Measurements from ENCODE around the gene GMPS. TPM values are rescaled to one million over a fixed set of nuclear protein-coding genes. Genes with fewer than 3 reads are reported as not detected.

The GMPS gene
- total and polyA plus RNA-seq, 9 of the 15 experiments (the other 6 are each of a cell fraction or from before 2014, with no cell fraction given): 73.7 to 282 (median 156) TPM

DNA sequence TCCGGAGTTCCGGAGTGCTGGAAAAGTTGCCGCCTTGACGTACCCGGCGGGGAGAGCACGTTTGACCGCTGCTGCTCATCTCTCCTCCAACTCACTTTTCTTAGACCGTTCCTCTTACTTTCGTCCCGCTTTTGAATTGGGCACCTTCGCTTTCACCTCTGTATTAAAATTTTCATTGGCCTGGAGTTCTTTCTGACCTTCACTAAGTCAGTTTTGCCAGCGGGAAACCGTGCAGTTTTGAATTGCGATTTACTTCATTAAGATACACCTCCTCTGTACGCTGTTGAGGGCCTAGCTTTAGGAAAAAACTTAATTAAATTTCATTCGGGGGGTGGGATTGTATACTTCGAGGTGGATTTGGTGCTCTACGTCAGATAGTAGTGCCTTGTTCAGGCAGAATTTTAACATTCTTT is 1.3 kb downstream of the GMPS start:
- no peaks in the 10 kb centered on the region for H3K9me1 ChIP-seq (ENCODE audit: control insufficient read depth, insufficient read depth, low read length)
- H3K36me3 ChIP-seq (ENCODE audit: control insufficient read depth, insufficient read depth, low read length): peaks cover 9% of the 10 kb centered on the region; the same call in 2 of the 3 replicates
- H3K27ac ChIP-seq (ENCODE audit: extremely low read depth, low read depth, low read length): peak overlapping the region; percentile 99
- peaks cover 22 to 28% of the 10 kb centered on the region in 2 experiments; a peak in 4 of 5 replicates for H3K4me1 ChIP-seq (replicated peaks in 1 of 2; ENCODE audit: control insufficient read depth in 2 of 2, insufficient read depth in 2 of 2, low read length in 2 of 2)
- peaks cover 6% of the 10 kb centered on the region; the same call in 1 of the 2 replicates for H4K20me1 ChIP-seq (replicated peaks; ENCODE audit: control insufficient read depth, insufficient read depth, low read length)
- ChIA-PET CTCF (ENCODE audit: low intra/inter-chr PET ratio) (no interaction called here), POLR2A (interaction anchor here (0.6 to 5.8 kb wide), 10 partner anchors 12 to 128 kb away, joined by 3 to 64 read pairs (median 3); partner anchors contain the start of genes C3orf33 and SLC33A1)
- no peaks in the 10 kb centered on the region for H3K9me3 ChIP-seq (replicated peaks; ENCODE audit: control insufficient read depth, insufficient read depth, low read depth, low read length)
- H3K27me3 ChIP-seq (ENCODE audit: control insufficient read depth in 2 of 2, insufficient read depth in 2 of 2, low read length in 2 of 2): no peaks in the 10 kb centered on the region
- ATAC-seq (peak; percentile 1), FAIRE-seq (peak; percentile 23), DNase-seq (ENCODE audit: extremely low read depth in 1 of 4, low spot score in 3 of 4) (no peak)
- intact Hi-C loops (cut with micrococcal nuclease) (loop anchor here (2.0 to 5.0 kb wide), 4 partner anchors 17 to 111 kb away; partner anchors contain the start of gene SLC33A1), in situ Hi-C loops (cut with MboI) (loop anchor here (25.0 kb wide), 2 partner anchors 509 to 1559 kb away; partner anchors contain the start of gene DHX36)
- H3K4me2 ChIP-seq (ENCODE audit: insufficient read depth, low read length): peak overlapping the region; percentile 84
- H3K9ac ChIP-seq (ENCODE audit: insufficient read depth in 1 of 2, low read depth in 2 of 2, low read length in 2 of 2): peak overlapping the region; percentile 95 to 100
- H2AFZ ChIP-seq (ENCODE audit: low read depth, low read length): no peak overlapping the region
- peak overlapping the region; percentile 99 for H3K4me3 ChIP-seq
- H3K79me2 ChIP-seq (ENCODE audit: control insufficient read depth, insufficient read depth, low read length): peaks cover 66% of the 10 kb centered on the region
- no TSS peak for BruUV-seq (replicated peaks)
- 0% methylated on average over 19 of the region's 19 CpGs for WGBS (ENCODE audit: insufficient coverage, low coverage, missing lambda C conversion rate)
- TF ChIP-seq, protein P1, sequence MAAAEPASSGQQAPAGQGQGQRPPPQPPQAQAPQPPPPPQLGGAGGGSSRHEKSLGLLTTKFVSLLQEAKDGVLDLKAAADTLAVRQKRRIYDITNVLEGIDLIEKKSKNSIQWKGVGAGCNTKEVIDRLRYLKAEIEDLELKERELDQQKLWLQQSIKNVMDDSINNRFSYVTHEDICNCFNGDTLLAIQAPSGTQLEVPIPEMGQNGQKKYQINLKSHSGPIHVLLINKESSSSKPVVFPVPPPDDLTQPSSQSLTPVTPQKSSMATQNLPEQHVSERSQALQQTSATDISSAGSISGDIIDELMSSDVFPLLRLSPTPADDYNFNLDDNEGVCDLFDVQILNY (CRISPR knock-in tag; IDR thresholded peaks at IDR 0.05): no peak
- TF ChIP-seq ZNF589 (CRISPR knock-in tag; IDR thresholded peaks at IDR 0.05; ENCODE audit: low read depth) (peak; percentile 27; the same call in 1 of the 2 replicates), NFE2 (IDR thresholded peaks at IDR 0.05; ENCODE audit: low read depth) (no peak), POLR2AphosphoS5 (IDR thresholded peaks at IDR 0.05; ENCODE audit: control insufficient read depth, insufficient read depth, low read depth, low read length) (no peak), ARID2 (IDR thresholded peaks at IDR 0.05) (0 out of 2 replicates have a peak, but pooled peaks have one; percentile 22), NR2C2 (CRISPR knock-in tag; IDR thresholded peaks at IDR 0.05) (0 out of 2 replicates have a peak, but pooled peaks have one; percentile 2), NR2C2 (tag; IDR thresholded peaks at IDR 0.05) (no peak), ZNF780A (CRISPR knock-in tag; IDR thresholded peaks at IDR 0.05) (no peak), SIX5 (IDR thresholded peaks at IDR 0.05; ENCODE audit: borderline replicate concordance in 1 of 2, insufficient read depth in 1 of 2, low read depth in 1 of 2, low read length in 2 of 2) (no peak), PHF20 (IDR thresholded peaks at IDR 0.05; ENCODE audit: partially characterized antibody) (no peak), SREBF2 (CRISPR knock-in tag; IDR thresholded peaks at IDR 0.05) (no peak), CTBP1 (IDR thresholded peaks at IDR 0.05; ENCODE audit: borderline replicate concordance) (no peak), CREB1 (IDR thresholded peaks at IDR 0.05) (peak; percentile 3; the same call in 1 of the 2 replicates), CREB1 (CRISPR knock-in tag; IDR thresholded peaks at IDR 0.05) (no peak), RBBP5 (IDR thresholded peaks at IDR 0.05; ENCODE audit: borderline replicate concordance, insufficient read depth, low read length, poor library complexity, severe bottlenecking) (peak; percentile 2)
- TF ChIP-seq, protein P2, sequence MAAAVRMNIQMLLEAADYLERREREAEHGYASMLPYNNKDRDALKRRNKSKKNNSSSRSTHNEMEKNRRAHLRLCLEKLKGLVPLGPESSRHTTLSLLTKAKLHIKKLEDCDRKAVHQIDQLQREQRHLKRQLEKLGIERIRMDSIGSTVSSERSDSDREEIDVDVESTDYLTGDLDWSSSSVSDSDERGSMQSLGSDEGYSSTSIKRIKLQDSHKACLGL (CRISPR knock-in tag; IDR thresholded peaks at IDR 0.05; ENCODE audit: borderline replicate concordance, poor library complexity, severe bottlenecking): no peak
- TF ChIP-seq, protein P3, sequence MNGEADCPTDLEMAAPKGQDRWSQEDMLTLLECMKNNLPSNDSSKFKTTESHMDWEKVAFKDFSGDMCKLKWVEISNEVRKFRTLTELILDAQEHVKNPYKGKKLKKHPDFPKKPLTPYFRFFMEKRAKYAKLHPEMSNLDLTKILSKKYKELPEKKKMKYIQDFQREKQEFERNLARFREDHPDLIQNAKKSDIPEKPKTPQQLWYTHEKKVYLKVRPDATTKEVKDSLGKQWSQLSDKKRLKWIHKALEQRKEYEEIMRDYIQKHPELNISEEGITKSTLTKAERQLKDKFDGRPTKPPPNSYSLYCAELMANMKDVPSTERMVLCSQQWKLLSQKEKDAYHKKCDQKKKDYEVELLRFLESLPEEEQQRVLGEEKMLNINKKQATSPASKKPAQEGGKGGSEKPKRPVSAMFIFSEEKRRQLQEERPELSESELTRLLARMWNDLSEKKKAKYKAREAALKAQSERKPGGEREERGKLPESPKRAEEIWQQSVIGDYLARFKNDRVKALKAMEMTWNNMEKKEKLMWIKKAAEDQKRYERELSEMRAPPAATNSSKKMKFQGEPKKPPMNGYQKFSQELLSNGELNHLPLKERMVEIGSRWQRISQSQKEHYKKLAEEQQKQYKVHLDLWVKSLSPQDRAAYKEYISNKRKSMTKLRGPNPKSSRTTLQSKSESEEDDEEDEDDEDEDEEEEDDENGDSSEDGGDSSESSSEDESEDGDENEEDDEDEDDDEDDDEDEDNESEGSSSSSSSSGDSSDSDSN (IDR thresholded peaks at IDR 0.05; ENCODE audit: borderline replicate concordance in 1 of 2, low read depth in 2 of 2, low read length in 2 of 2): peak in 1 of 2 experiments; percentile 71; a peak in 1 of 4 replicates

Data from K562 (cell line).